Keratinocyte (primary cell): ENCODE measurements around the gene ETNK2. TPM values are rescaled to one million over a fixed set of nuclear protein-coding genes. Genes with fewer than 3 reads are reported as not detected.

Source experiments
- DNase-seq: peaks from one replicate; pipeline ENCODE4 v3.0.0-alpha.2; 2011; ENCODE audit warnings: low read depth, missing footprints, low spot score
- FAIRE-seq: peaks from 2 replicates; lab custom pipeline; 2011; peaks lifted over from hg19 to GRCh38; lab: Jason Lieb, UNC
- H2AFZ ChIP-seq: 2 replicates; pipeline ENCODE4 v1.6.0; 2012; ENCODE audit warnings: low read length, control low read depth, inconsistent platforms; ENCODE audit not compliant: control insufficient read depth
- H3K27ac ChIP-seq: 2 replicates; pipeline ENCODE4 v1.5.1; 2011; ENCODE audit warnings: low read length; ENCODE audit not compliant: control insufficient read depth, insufficient read depth
- H3K27me3 ChIP-seq: 3 replicates; pipeline ENCODE4 v1.6.0; 2011; ENCODE audit warnings: low read length; ENCODE audit not compliant: control insufficient read depth, insufficient read depth; ENCODE audit errors: extremely low read depth
- H3K36me3 ChIP-seq, 2 experiments: 2 replicates in 1 of 2; 3 replicates in 1 of 2; pipeline ENCODE4 v1.5.1; 2011; ENCODE audit warnings: low read length in 2 of 2, mild to moderate bottlenecking in 1 of 2; ENCODE audit not compliant: control insufficient read depth in 2 of 2, insufficient read depth in 2 of 2; ENCODE audit errors: extremely low read depth in 1 of 2
- H3K4me1 ChIP-seq: 3 replicates; pipeline ENCODE4 v1.5.1; 2011; ENCODE audit warnings: low read length; ENCODE audit not compliant: control insufficient read depth, insufficient read depth; ENCODE audit errors: extremely low read depth
- H3K4me2 ChIP-seq: 3 replicates; pipeline ENCODE4 v1.6.0; 2011; ENCODE audit warnings: low read depth, low read length; ENCODE audit not compliant: control insufficient read depth, insufficient read depth; ENCODE audit errors: extremely low read depth
- H3K4me3 ChIP-seq, 3 experiments: fragments of 200-600 bp in 1 of 3; sonication (generic) in 1 of 3; 2 replicates in 2 of 3; 3 replicates in 1 of 3; pipeline ENCODE4 v1.5.1; 2011 to 2016; ENCODE audit warnings: low read length in 3 of 3, mild to moderate bottlenecking in 3 of 3, control low read depth in 2 of 3, inconsistent platforms in 1 of 3, low read depth in 1 of 3, mixed read lengths in 1 of 3, mixed run types in 1 of 3, moderate library complexity in 1 of 3; ENCODE audit not compliant: control insufficient read depth in 2 of 3, insufficient read depth in 2 of 3; ENCODE audit errors: extremely low read depth in 1 of 3
- H3K79me2 ChIP-seq: 2 replicates; pipeline ENCODE4 v1.6.0; 2012; ENCODE audit warnings: low read length; ENCODE audit not compliant: control insufficient read depth, insufficient read depth
- H3K9ac ChIP-seq: 3 replicates; pipeline ENCODE4 v1.6.0; 2011; ENCODE audit warnings: low read length; ENCODE audit not compliant: control insufficient read depth, insufficient read depth; ENCODE audit errors: extremely low read depth
- H3K9me1 ChIP-seq: 3 replicates; pipeline ENCODE4 v1.6.0; 2011; ENCODE audit warnings: low read length; ENCODE audit not compliant: control insufficient read depth, insufficient read depth; ENCODE audit errors: extremely low read depth
- H3K9me3 ChIP-seq: 2 replicates; pipeline ENCODE4 v1.5.1; 2012; ENCODE audit warnings: low read depth, low read length; ENCODE audit not compliant: control insufficient read depth
- H4K20me1 ChIP-seq: 3 replicates; pipeline ENCODE4 v1.6.0; 2011; ENCODE audit warnings: low read length; ENCODE audit not compliant: control insufficient read depth, insufficient read depth; ENCODE audit errors: extremely low read depth
- CTCF ChIP-seq, 3 experiments: IDR thresholded peaks in 1 of 3; conservative IDR thresholded peaks in 1 of 3; optimal IDR thresholded peaks in 1 of 3; 2 replicates in 2 of 3; 3 replicates in 1 of 3; pipeline versions ENCODE3 to v1.5.1; 2011; ENCODE audit warnings: low read length in 3 of 3, mild to moderate bottlenecking in 3 of 3, moderate library complexity in 2 of 3, control low read depth in 1 of 3, inconsistent platforms in 1 of 3; ENCODE audit not compliant: insufficient read depth in 2 of 3; ENCODE audit errors: extremely low read depth in 1 of 3
- EZH2 ChIP-seq: IDR thresholded peaks from one replicate; pipeline ENCODE4 v1.6.1; 2012; ENCODE audit warnings: inconsistent platforms, mild to moderate bottlenecking, low read length, moderate library complexity
- dilution Hi-C: fragments of 300-500 bp; cut with MboI; formaldehyde crosslinking; loops from one replicate; pipeline ENCODE4 v1.7.0; 2020; ENCODE audit warnings: low sequenced_read_pairs; ENCODE audit not compliant: extremely low pct_ligation_motif_present
- polyA plus RNA-seq, 5 experiments: library from polyadenylated mRNA; depleted of rRNA in 3 of 5; stranded (reverse) in 3 of 5; stranded (forward) in 1 of 5; unstranded in 1 of 5; fragments of >200 nt; gene quantifications; 1 replicate in 1 of 5; 2 replicates in 3 of 5; 3 replicates in 1 of 5; pipeline versions ENCODE4 v1.2.1 to v1.2.3, GENCODE V29; 2011 to 2012; ENCODE audit warnings: missing spikeins in 2 of 5, low read depth in 1 of 5, low replicate concordance in 1 of 5

ETNK2 gene
- polyA plus RNA-seq, 1 donor (not counting 4 experiments of a cell fraction or from before 2014, with no cell fraction given) = 18.4 TPM

- Histone ChIP-seq H3K4me3 (no peak overlapping the region), H3K9me1 (no peaks in the 10 kb centered on the region), H3K9ac (no peak overlapping the region), H3K27ac (no peak overlapping the region), H3K36me3 (peaks cover 0 to 1% of the 10 kb centered on the region in 2 experiments), H3K27me3 (no peaks in the 10 kb centered on the region), H3K9me3 (no peaks in the 10 kb centered on the region), H2AFZ (no peak overlapping the region), H4K20me1 (no peaks in the 10 kb centered on the region), H3K79me2 (no peaks in the 10 kb centered on the region), H3K4me2 (no peak overlapping the region), H3K4me1 (no peaks in the 10 kb centered on the region)
- TF ChIP-seq CTCF (optimal IDR thresholded peaks at IDR 0.05 in 1 of 3, IDR thresholded peaks at IDR 0.05 in 1 of 3, conservative IDR thresholded peaks at IDR 0.05 in 1 of 3; ENCODE audit: extremely low read depth in 1 of 3, insufficient read depth in 2 of 3, low read length in 3 of 3) (no peak), EZH2 (no peak)
- dilution Hi-C loops = loop anchor here (25.0 kb wide), 1 partner anchor 277 kb away; the partner anchor contains the start of gene SNRPE
- no peak for FAIRE-seq
- DNase-seq = no peak
Measured at GRCh38 chr1:204139088-204139487, 12.8 kb downstream of the ETNK2 start.

GRCh38 chr1:204136814-204137213, 15.0 kb downstream of the ETNK2 start:
- no peak overlapping the region for H3K4me2 ChIP-seq
- FAIRE-seq = no peak
- H2AFZ ChIP-seq = no peak overlapping the region
- no peak for TF ChIP-seq CTCF (optimal IDR thresholded peaks at IDR 0.05 in 1 of 3, IDR thresholded peaks at IDR 0.05 in 1 of 3, conservative IDR thresholded peaks at IDR 0.05 in 1 of 3; ENCODE audit: extremely low read depth in 1 of 3, insufficient read depth in 2 of 3, low read length in 3 of 3)
- H4K20me1 ChIP-seq = no peaks in the 10 kb centered on the region
- peaks cover 0 to 1% of the 10 kb centered on the region in 2 experiments for H3K36me3 ChIP-seq
- dilution Hi-C loops = loop anchor here (25.0 kb wide), 1 partner anchor 275 kb away; the partner anchor contains the start of gene SNRPE
- no peak overlapping the region for H3K4me3 ChIP-seq
- H3K9me1 ChIP-seq = no peaks in the 10 kb centered on the region
- no peaks in the 10 kb centered on the region for H3K79me2 ChIP-seq
- H3K4me1 ChIP-seq = no peaks in the 10 kb centered on the region
- H3K27me3 ChIP-seq = no peaks in the 10 kb centered on the region
- no peak overlapping the region for H3K27ac ChIP-seq
- H3K9me3 ChIP-seq = no peaks in the 10 kb centered on the region
- no peak for DNase-seq
- no peak overlapping the region for H3K9ac ChIP-seq
